Pons (tissue), 1 donor: ENCODE data around the gene SERGEF.

Experiments
- DNase-seq: peaks from one replicate; pipeline ENCODE4 v3.0.0-alpha.2; 2016; ENCODE audit warnings: low spot score

SERGEF gene

DNA sequence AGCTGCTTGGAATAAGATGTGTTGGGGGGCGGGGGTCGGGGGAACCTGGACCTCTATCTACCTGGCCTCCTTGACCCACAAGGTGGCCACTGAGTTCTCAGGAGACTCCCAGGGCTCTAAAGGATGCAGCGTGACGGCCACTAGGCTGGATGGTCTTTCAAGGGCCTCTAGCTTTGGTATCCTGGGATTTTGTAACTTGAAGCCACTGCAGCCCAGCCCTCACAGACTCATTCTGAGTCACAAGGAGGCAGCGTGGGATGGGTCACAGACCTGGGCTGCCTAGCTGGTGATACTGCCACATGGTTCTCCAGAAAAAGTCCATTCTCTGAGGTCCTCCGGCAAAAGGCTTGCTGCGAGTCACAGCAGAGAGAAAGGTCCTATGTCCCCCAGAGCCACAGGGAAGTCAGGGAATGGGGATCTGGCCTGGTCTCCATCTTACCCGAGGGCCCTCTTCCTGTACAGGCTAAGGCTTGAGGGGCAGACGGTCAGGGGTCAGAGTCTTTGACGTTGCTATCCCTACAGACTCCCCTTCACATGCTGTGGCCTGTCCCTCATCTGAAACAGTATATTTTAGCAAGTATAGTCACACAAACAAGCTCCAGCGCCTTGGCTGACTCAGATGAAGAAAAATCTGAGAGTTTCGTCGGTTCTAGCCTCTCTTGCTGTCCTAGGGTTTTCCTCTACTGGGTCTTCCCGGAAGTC, 225.9 kb downstream of the SERGEF start:
- no peak for DNase-seq

DNA sequence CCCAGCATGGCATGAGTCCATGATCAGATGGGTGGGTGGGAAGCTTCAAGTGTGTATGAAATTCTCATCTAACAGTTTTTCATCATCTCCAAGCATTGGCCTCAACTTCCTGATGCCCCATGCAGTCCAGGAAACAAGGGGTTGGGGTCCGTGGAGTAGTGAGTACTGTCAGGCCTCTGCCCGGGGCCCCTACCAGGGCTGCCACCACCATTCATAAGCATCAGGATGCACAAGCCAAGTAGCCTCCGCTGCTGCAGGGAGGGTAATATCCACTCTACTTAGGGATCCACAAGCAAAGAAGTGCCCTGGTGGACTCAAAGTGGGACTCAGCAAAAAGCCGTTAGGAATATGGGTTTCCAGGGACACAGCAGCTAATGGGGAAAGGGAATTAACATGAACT, 229.0 kb downstream of the SERGEF start:
- DNase-seq = no peak

DNA sequence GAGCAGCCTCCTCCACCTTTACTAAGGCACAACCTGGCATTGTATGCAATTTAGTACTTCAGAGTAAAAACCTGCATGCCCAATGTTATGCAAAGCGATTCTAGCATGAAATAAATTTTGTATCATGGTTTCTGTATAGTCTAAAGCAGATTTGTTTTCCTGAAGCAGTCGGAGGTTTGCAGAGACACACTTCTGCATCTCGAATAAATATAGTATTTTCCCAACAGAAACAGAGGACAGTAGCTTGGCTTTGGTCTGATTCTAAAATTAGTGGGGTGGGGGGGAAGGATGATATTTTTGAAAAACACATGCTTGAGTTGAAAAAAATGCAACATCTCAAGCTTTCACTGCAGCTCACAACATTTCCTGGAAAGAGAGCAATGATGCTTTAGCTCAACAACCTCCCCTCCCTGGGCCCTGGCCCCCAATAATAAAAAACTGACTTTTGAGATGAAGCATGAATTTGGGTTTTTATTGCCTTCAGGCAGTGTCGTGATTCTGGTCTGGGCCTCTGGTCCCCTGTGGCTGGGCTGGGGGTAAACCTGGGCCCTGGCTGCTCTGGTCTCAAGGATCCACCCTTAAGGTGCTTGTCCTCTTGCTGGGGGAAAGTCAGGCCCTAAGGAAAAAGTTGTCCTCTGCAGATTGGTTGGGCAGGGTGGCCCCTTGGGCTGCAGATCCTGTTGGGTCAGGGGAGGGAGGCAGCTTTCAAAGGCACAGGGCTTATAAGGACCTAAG, 230.1 kb downstream of the SERGEF start:
- DNase-seq = no peak

DNA sequence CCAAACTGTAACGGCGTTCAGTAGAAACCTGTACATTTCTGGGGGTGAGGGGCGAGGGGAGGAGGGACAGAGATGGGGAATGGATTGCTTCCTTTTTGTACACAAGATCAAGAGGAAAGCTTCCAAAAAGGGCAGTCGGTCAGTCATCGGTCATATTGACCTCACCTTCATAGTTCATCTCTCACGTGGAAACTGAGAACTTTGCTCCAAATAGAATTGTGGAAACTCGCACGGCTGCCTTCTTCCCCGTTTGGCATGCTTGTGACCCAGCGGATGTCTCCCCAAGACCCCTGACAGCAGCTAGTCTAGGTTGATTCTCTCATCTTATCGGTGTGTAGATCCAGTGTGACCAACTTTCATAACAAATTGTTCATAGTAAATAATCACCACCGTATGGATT, 230.7 kb downstream of the SERGEF start:
- DNase-seq = no peak

DNA sequence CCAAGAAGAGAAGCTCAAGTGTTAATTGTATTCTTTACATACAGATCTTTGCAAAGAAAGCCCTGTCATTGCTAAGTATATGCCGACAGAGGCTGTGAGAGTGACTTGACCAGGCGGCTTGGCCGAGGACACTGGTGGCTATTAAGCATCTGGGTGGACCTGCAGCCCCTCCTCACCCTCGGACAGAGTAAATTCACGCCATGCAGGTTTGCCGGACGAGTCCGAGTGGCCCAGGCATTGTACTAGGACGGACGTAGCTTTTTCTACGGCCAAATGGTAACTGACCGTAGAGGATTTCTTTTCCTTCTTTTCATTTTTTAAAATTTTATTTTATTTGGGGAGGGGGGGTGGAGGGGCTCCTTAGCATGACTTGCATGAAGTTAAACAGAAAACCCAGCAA, 231.2 kb downstream of the SERGEF start:
- DNase-seq = no peak

DNA sequence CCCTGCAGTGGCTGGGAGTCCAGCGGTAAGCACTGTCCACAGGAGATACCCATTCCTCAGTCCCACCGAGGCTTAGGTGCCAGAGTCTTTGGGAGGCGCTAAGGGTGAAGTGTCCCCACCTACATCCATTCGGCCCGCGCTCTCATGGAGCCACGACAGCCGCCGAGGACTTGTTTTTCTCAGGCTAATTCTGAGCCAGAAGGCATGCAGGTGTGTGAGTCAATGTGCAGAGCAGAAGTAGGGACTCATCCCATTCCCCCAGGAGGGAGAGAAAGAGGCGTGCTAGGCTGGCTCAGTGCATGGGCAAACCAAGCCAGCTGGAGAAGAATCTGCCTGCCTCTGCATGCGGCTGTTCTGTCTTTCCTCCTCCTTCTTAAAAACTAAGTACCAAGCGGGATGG, 231.6 kb downstream of the SERGEF start:
- no peak for DNase-seq

DNA sequence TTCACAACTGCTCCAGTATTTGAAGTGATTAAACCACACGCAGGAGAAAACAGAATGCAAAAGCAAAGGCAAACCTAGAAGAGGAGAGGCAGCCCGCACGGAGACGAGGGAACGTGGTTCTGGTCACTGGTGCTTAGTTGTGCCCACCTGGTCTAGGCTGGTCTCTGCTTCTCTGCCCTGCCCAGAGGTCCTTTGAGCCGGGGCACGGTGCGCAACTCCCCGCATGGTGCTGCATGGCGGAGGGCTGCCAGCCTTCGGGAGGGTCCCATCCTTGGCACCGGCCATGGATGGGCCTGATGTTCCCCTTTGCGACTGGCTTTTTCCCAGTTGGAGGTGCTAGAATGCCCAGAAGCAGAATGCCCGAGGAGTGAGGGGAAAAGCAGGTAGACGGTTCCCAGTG, 232.2 kb downstream of the SERGEF start:
- DNase-seq = no peak

DNA sequence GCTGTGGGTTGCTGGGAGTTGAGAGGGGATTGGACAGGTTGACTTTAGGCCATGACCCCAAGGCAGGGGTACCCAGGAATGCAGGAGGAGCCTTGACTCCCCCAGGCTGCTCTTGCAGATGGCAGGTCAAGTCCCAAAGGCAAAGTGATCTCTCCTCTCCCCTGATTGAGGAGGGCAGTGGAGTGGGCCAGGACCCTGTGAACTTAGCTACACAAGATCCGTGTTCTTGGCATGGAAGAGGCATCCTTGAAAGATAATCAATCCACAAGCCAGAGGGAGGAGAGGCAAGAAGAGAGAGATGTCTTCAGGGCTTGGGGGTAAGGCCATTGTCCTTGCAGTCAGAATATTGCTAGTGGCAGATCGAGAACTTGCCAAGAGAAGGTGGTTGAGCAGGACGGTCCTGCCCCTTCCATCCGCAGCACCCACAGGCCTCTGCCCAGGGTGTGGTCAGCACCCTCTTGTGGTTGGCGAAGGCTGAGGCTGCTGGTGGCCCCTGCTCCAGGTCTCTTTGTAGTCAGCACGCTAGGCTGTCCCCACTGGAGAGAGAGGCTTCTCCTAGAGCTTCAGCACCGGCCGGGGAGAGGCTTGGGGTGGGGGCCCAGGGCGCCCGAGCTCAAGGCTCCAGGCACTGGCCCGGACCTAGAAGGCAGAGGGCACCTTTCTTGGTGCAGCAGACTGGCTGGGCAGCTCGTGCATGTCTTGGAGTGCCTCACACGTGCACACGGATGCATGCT, 232.8 kb downstream of the SERGEF start:
- no peak for DNase-seq

DNA sequence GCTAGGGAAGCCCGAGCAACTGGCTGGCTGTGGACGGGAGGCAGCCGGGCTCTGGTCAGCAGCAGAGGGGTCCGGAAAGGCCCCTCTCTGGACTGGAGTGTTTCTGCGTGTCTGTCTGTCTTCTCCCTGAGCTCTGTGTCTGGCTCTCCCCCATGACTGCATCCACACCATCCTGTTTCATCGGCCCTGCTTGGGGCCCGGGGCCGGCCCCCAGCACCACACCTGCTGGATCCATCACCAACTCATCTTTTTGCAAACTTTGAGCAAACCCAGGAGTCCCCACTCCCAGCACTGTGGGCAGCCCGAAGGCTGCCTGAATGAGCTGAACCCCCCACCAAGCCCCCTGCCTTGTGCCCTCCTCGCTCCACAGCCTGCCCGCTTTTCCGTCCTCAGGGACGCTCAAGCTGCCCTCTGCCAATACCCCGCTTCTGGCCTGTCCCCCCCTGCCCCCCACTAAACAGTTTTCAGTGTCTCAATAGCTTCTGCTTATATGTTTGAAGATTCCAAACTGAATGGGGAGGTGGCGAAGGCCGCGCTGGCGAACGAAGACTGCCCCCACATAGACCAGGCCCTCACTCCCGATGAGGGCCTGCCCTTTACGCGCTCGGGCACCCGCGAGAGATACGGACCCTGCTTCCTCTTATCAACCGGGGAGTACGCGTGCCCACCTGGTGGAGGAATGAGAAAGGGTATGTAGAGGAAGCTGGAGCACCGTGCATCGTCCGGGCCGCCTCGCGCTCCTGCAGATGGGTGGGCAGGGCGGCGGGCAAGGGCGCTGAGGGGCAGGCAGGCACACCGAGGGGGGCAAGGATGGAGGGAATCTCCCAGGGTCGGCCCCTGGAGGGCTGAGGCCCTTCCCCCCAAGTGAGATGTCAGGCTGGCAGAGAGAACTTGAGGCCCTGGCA, 233.6 kb downstream of the SERGEF start:
- DNase-seq = no peak

DNA sequence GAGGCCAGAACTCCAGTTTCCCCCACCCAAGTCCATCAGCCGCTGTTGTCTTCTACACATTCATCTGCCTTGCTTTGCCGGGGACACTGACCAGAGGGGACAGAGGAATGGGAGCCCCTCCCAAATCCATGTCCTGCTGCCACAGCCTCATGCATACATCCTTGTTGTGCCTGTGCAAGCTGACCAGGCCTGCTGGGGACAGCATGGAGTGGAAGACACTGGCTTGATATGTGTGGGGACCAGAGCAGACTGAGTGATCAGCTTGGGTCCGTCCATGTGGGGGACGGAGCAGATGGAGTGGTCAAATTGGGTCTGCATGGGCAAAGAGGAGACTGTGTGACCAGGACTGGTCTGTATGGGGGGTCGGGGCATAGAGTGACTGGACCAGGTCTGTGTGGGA, 234.5 kb downstream of the SERGEF start:
- DNase-seq = no peak

DNA sequence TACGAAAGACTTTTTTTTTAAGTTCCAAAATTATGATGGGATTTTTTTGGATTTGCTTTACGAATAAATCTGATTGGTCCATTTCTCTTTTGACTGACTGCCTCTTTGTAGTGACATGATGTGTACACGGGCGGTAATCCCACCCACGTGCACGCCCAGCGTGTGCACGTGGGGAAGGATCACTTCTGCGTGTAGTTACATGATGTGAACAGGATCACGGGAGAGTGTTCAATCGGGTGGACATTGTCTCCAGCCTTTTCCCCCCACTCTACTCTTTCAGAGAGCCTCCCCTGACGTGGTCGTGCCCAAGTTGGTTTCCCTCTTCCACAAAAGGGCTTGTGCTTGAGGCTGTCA, 235.1 kb downstream of the SERGEF start:
- no peak for DNase-seq

DNA sequence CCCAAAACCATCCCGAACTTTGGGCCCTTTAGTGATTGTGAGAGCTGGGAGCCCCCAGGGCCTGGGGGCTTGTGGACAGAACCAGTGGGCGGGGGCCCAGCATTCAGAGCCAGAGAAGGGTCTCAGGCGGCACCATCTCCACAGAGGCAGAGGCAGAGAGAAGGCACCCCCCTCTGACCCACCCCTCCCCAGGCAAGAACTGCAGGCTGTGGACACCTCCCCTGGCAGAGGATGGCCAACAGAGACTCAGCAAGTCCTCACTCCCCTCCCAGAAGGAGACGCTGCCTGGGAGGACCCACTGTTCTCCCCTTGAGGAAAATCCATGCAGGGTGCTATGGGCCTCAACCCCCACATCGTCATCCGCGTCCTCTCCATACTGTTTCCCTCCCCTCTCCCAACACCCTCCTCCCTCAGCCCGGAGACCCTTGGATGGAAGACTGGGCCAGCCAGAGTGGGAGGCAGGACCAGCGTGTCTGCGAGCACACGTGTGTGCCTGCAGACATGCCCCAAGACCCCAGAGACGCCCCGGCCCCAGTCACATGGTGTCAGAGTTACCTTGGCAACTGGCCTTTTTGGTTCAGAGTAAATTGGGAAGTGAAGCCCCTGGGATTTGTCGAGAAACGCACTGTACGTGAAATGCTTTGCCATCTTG, 235.6 kb downstream of the SERGEF start:
- no peak for DNase-seq

DNA sequence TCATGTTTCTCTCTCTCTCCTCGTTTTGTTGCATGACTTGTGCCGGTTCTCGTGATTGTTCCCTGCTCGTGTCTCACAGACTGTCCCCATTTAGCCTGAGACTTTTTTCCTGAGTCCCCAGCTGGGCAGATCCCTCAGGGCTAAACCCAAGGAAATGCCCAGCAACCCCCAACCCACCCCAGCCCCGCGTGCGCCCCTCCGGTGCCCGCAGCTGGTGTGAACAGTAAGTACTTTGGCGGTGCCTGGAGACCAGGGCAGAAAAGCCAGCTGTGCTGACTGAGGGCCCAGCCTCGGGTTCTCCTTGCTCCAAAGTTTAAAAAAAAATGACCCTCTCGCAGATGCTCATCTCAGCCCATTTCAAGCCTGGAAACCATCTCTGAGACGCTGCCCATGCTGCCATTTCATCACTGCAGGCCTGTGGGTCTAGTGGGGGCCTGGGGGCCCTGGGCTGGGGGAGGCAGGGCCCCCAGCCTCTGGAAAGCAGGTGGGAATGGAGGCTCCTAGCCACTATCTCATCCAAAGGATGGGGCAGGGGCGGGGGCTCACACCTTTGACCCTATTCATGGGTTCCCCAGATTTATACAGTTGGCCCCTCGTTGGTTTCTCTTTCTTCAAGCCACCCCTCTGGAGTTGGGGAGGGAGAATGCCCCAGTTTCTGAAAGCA, 236.5 kb downstream of the SERGEF start:
- DNase-seq = no peak

DNA sequence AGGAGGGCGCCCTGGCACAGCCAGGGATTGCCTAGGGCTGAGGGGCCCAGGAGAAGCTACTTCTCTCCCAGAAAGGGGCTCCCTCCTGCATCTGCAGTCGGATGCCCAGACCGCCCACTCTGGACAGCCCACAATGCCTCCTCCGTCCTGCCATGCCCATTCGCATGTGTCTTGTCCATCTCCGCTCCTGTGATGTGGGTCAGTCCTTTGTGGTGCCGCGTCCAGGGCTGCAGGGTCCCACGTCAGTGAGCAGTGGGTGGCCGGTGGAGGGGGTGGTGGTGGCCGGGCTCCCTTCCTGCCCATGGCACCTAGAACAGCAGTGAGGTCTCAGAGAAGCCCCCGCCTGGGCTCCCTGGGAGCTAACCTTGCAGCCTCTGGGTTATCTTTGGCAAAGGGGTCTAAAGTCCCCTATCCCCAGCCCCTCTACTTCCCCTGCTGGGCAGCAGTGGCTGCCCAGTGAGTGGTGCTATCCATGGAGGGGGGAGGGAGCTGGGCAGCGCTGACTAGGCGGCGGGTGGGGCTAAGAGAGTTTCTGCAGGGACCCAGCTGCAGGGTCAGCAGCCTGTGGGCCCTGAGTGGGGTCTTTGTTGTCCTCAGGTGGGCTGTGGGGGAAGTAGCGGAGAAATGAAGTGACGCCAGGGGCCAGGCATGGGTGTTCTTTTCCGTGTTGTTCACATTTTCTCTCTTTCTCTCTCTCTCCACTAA, 237.2 kb downstream of the SERGEF start:
- DNase-seq = no peak

DNA sequence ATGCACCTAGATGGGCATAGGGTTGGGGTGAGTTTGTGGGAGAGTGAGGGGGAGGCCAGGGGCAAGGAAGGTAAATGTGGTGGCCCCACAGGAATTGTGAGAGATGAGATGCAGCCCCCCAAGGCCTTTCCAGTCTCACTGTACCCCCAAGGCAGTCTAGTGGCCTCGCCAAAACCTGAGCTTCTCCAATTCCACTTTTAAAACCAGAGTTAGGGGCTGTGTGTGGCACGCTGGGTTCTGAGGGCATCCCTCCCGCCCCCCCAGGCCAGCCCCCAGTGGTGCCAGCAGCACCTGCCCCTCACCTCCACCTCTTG, 237.9 kb downstream of the SERGEF start:
- no peak for DNase-seq

DNA sequence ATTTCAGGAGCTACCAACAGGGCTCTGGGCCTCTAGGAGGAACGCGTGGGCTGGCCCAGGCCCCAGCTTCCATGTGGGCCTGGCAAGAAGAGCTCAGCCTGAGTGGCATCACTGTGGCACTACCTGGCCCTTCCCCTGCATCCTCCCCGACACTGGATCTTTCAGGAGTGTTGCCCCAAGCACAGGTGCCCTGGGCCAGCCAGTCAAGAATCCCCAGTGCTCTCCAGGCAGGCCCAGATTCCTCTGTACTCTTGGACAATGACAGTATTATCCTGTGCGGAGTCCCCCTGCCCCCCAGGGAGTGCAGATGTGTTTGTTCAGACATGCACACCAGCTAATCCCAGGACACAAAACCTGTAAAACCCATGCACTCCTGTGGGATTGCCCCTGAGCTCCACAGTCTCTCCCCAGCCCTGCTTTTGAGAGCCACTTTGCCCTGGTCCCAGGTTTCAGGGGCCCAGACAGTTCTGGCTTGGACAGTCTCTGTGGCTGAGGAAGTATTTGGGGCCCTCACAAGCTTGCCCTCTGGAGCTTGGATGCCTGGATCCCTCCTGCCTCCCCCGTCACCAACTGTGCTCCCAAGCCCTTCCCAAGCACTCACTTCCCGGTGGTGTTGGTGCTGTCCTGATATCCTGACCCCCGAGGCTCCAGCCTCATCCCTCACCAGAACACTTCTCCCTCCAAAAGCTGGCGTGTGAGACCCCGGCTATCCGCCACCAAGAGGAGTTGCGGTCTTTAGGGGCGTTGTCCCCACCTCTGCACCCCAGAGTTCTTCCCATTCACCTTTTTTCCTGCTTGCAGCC, 238.4 kb downstream of the SERGEF start:
- DNase-seq = no peak

DNA sequence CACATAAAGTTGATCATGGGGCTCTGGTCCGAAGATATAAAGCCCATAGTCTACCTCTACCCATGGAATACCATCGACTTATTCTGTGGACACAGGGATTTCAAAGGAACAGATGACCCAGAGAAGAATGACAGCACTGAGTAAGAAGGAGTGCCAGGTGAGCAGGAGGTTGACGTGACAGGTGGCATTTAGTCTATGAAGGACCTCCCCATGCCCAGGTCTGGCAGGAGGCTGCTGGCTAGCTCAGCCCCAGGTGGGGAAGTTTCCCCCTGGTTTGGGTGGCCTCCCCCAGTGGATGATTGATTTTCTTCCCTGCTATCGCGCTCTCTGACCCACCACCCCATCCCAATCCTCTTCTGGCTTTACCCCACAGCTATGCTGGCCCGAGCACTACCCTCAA, 239.2 kb downstream of the SERGEF start:
- no peak for DNase-seq

DNA sequence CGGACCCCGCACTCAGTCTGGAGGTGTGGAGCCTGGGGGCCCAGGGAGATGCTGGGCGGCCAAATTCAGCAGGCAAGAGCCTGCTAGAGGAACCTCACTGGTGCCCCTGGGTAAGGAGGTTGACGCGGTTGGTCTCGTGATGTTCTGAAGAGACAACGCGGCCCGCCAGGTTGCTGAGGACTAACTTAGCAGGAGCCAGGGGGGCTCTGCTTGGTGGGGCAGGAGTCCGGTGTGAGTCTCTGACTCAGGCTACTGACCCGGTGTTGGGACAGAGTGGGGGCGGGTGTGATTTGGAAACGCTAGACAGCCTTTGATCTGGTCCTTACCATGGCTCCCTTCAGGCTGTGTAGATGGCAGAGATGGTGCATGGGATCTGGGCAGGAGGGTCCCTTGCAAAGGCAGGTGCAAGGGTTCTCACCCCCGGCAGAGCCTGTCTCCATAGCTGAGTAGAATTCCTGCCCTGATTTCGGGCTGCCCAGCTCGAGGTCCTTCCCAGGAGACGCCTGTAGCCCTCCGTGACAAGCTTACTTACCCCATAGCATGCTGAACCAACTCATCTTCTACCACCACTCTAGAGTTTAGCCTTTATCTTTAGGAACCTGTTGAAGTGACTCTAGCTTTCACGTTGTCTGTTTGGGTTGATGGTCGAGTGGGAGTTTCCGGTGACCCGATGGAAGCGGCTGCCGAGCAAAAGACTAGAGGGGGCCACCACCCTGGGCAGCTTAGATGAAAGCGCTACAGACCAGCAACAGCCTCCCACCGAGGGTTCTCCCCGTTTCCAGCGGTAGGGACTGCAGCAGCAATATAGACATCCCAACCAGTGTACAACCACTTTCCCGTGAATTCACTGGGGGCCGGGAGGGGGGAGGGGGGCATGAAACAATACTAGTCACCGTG, 239.9 kb downstream of the SERGEF start:
- DNase-seq = no peak
